GM23338 (cell line): ENCODE data around the gene KDM6B.

ENCODE experiments used
- CREB1 ChIP-seq: fragments of 250-450 bp; sonication (Bioruptor Pico); IDR thresholded peaks from 2 replicates; pipeline ENCODE4 v1.5.0; 2020; ENCODE audit warnings: low read depth, mild to moderate bottlenecking, moderate library complexity
- CTCF ChIP-seq, 2 experiments: fragments of 200-600 bp in 1 of 2; sonication (generic) in 1 of 2; conservative IDR thresholded peaks; 2 replicates each; pipeline versions ENCODE4 v1.5.1 to v1.6.1; 2016 to 2017; ENCODE audit warnings: antibody characterized with exemption in 2 of 2, low read depth in 2 of 2, mild to moderate bottlenecking in 2 of 2, moderate library complexity in 1 of 2
- ETS1 ChIP-seq: IDR thresholded peaks from 2 replicates; pipeline ENCODE4 v1.6.1; 2016; ENCODE audit warnings: antibody characterized with exemption
- EZH2 ChIP-seq: fragments of 200-600 bp; sonication (generic); IDR thresholded peaks from one replicate; pipeline ENCODE4 v1.8.0; 2017; ENCODE audit warnings: antibody characterized with exemption, mild to moderate bottlenecking, low read depth; ENCODE audit not compliant: unreplicated experiment
- EZH2phosphoT487 ChIP-seq: fragments of 200-600 bp; sonication (generic); IDR thresholded peaks from one replicate; pipeline ENCODE4 v1.8.1; 2018; ENCODE audit warnings: antibody characterized with exemption; ENCODE audit not compliant: unreplicated experiment
- JUNB ChIP-seq: IDR thresholded peaks from one replicate; pipeline ENCODE4 v1.6.1; 2016; ENCODE audit warnings: antibody characterized with exemption; ENCODE audit not compliant: unreplicated experiment
- POLR2AphosphoS5 ChIP-seq: IDR thresholded peaks from 2 replicates; pipeline ENCODE4 v1.6.1; 2016; ENCODE audit warnings: antibody characterized with exemption, low read depth
- REST ChIP-seq: IDR thresholded peaks from one replicate; pipeline ENCODE4 v1.6.1; 2018; ENCODE audit warnings: antibody characterized with exemption; ENCODE audit not compliant: unreplicated experiment
- STAT1 ChIP-seq: IDR thresholded peaks from one replicate; pipeline ENCODE4 v1.6.1; 2016; ENCODE audit warnings: antibody characterized with exemption; ENCODE audit not compliant: unreplicated experiment
- ZNF114 ChIP-seq: fragments of 250-450 bp; sonication (Bioruptor Pico); IDR thresholded peaks from 2 replicates; pipeline ENCODE4 v1.5.0; 2020; ENCODE audit warnings: mild to moderate bottlenecking, moderate library complexity

- TF ChIP-seq CTCF (conservative IDR thresholded peaks at IDR 0.05; ENCODE audit: low read depth in 2 of 2) (no peak), REST (no peak), EZH2phosphoT487 (no peak), CREB1 (no peak), EZH2 (no peak), POLR2AphosphoS5 (no peak), ETS1 (no peak), JUNB (no peak), STAT1 (no peak), ZNF114 (no peak)
Measured at GRCh38 chr17:7798839-7799238, 35.2 kb upstream of the KDM6B start.
